OCI-LY1 (cell line): ENCODE measurements around the gene HAPLN3.

Experiments
- EZH2 ChIP-seq: fragments of 200-600 bp; sonication (generic), shearing (Covaris generic); IDR thresholded peaks from 2 replicates; pipeline ENCODE4 v1.8.0; 2017; ENCODE audit warnings: borderline replicate concordance, mixed run types, mild to moderate bottlenecking, antibody characterized with exemption, low read length, moderate library complexity, mixed read lengths
- TF ChIP-seq, protein P1 (sequence below): fragments of 200-600 bp; sonication (generic), shearing (Covaris generic); IDR thresholded peaks from 2 replicates; pipeline ENCODE4 v1.5.1; 2017; ENCODE audit warnings: mild to moderate bottlenecking, antibody characterized with exemption, low read length, moderate library complexity, mixed read lengths

DNA sequence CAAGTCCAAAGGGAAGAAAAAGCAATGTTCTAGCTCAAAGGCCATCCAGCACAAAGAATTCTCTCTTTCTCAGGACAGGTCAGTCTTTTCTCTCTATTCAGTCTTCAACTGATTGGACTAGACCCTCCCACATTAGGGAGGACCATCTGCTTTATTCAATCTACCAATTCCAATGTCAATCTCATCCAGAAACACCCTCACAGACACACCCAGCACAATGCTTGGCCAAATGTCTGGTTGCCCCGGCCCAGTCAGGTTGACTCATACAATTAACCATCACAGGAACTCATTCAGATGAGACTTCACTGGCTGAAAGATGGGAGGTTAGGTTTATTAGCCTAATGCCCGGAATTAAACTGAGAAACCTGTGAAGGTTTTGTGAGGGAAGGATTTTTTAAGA, 59.7 kb downstream of the HAPLN3 start:
- no peak for TF ChIP-seq EZH2
- TF ChIP-seq, protein P1, sequence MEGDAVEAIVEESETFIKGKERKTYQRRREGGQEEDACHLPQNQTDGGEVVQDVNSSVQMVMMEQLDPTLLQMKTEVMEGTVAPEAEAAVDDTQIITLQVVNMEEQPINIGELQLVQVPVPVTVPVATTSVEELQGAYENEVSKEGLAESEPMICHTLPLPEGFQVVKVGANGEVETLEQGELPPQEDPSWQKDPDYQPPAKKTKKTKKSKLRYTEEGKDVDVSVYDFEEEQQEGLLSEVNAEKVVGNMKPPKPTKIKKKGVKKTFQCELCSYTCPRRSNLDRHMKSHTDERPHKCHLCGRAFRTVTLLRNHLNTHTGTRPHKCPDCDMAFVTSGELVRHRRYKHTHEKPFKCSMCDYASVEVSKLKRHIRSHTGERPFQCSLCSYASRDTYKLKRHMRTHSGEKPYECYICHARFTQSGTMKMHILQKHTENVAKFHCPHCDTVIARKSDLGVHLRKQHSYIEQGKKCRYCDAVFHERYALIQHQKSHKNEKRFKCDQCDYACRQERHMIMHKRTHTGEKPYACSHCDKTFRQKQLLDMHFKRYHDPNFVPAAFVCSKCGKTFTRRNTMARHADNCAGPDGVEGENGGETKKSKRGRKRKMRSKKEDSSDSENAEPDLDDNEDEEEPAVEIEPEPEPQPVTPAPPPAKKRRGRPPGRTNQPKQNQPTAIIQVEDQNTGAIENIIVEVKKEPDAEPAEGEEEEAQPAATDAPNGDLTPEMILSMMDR, result no peak
